K562 (cell line): ENCODE data around the gene C10orf95. TPM values are rescaled to one million over a fixed set of nuclear protein-coding genes. Genes with fewer than 3 reads are reported as not detected.

Source experiments
- ATAC-seq: fragments of 200-7000 bp; cut with Tn5 transposase; 3 replicates; pipeline ENCODE4 v1.9.1; 2020; ENCODE audit warnings: moderate library complexity
- BruUV-seq: library from RNA; stranded (reverse); fragments of 400-500 nt; replicated peaks from 2 replicates; lab custom pipeline; 2021; lab: Mats Ljungman, UMichigan
- CTCF ChIA-PET: fragments of 300-600 bp; formaldehyde crosslinking; extraction: SDS; loops from one replicate; lab custom pipeline; 2021; ENCODE audit warnings: low intra/inter-chr PET ratio; lab: Yijun Ruan, JAX
- POLR2A ChIA-PET: fragments of 300-600, 350-650 bp; sonication (Branson Sonifier 250); formaldehyde crosslinking; extraction: SDS; loops from one replicate; lab custom pipeline; 2021; ENCODE audit warnings: antibody characterized with exemption, inconsistent platforms; lab: Yijun Ruan, JAX
- DNase-seq, 4 experiments: peaks; one replicate each; pipeline versions ENCODE4 v3.0.0 to v3.0.0-alpha.2; 2011 to 2018; ENCODE audit warnings: low spot score in 3 of 4, mixed read lengths in 3 of 4; ENCODE audit errors: extremely low read depth in 1 of 4
- FAIRE-seq: peaks from 2 replicates; lab custom pipeline; 2011; peaks lifted over from hg19 to GRCh38; lab: Jason Lieb, UNC
- H2AFZ ChIP-seq: 2 replicates; pipeline ENCODE4 v1.6.0; 2011; ENCODE audit warnings: low read depth, low read length, control low read depth, inconsistent platforms
- H3K27ac ChIP-seq: fragments of 200-600 bp; 3 replicates; pipeline ENCODE4 v1.8.0; 2011; ENCODE audit warnings: low read depth, mild to moderate bottlenecking, control low read depth, inconsistent platforms, low read length, moderate library complexity, mixed read lengths; ENCODE audit errors: extremely low read depth
- H3K27me3 ChIP-seq, 2 experiments: fragments of 300-600 bp in 1 of 2; 2 replicates in 1 of 2; 3 replicates in 1 of 2; pipeline versions ENCODE4 v1.6.0 to v1.8.0; 2011; ENCODE audit warnings: inconsistent platforms in 2 of 2, low read length in 2 of 2, mild to moderate bottlenecking in 1 of 2, mixed read lengths in 1 of 2, moderate library complexity in 1 of 2; ENCODE audit not compliant: control insufficient read depth in 2 of 2, insufficient read depth in 2 of 2
- H3K36me3 ChIP-seq: fragments of 300-600 bp; 3 replicates; pipeline ENCODE4 v1.8.0; 2011; ENCODE audit warnings: mild to moderate bottlenecking, low read length, inconsistent platforms; ENCODE audit not compliant: control insufficient read depth, insufficient read depth
- H3K4me1 ChIP-seq, 2 experiments: fragments of 200-600 bp in 1 of 2; replicated peaks in 1 of 2; 2 replicates in 1 of 2; 3 replicates in 1 of 2; pipeline versions ENCODE4 v1.5.1 to v1.8.0; 2011; ENCODE audit warnings: inconsistent platforms in 2 of 2, low read length in 2 of 2, mild to moderate bottlenecking in 1 of 2, mixed read lengths in 1 of 2, moderate library complexity in 1 of 2; ENCODE audit not compliant: control insufficient read depth in 2 of 2, insufficient read depth in 2 of 2
- H3K4me2 ChIP-seq: 2 replicates; pipeline ENCODE4 v1.6.1; 2011; ENCODE audit warnings: low read length, control low read depth, inconsistent platforms, mixed read lengths; ENCODE audit not compliant: insufficient read depth
- H3K4me3 ChIP-seq: fragments of 200-600 bp; sonication (generic), shearing (Covaris generic); 2 replicates; pipeline ENCODE4 v1.5.1; 2016; ENCODE audit warnings: control low read depth, inconsistent platforms
- H3K79me2 ChIP-seq: fragments of 200-600 bp; 3 replicates; pipeline ENCODE4 v1.8.0; 2011; ENCODE audit warnings: low read length, inconsistent platforms; ENCODE audit not compliant: control insufficient read depth, insufficient read depth
- H3K9ac ChIP-seq, 2 experiments: 2 replicates each; pipeline versions ENCODE4 v1.6.0 to v1.6.1; 2011; ENCODE audit warnings: low read depth in 2 of 2, low read length in 2 of 2, control low read depth in 1 of 2, inconsistent platforms in 1 of 2, mild to moderate bottlenecking in 1 of 2, mixed read lengths in 1 of 2; ENCODE audit not compliant: insufficient read depth in 1 of 2
- H3K9me1 ChIP-seq: one replicate; pipeline ENCODE4 v1.6.0; 2011; ENCODE audit warnings: inconsistent platforms, mild to moderate bottlenecking, low read length, moderate library complexity; ENCODE audit not compliant: control insufficient read depth, insufficient read depth
- H3K9me3 ChIP-seq: replicated peaks from 2 replicates; pipeline ENCODE4 v1.5.1; 2011; ENCODE audit warnings: low read depth, low read length, inconsistent platforms; ENCODE audit not compliant: control insufficient read depth, insufficient read depth
- H4K20me1 ChIP-seq: replicated peaks from 2 replicates; pipeline ENCODE4 v1.6.1; 2011; ENCODE audit warnings: low read length, inconsistent platforms, mixed read lengths; ENCODE audit not compliant: control insufficient read depth, insufficient read depth
- KLF13 ChIP-seq: fragments of 450-650 bp; IDR thresholded peaks from 2 replicates; pipeline ENCODE4 v1.6.1; 2016; ENCODE audit warnings: missing genetic modification characterization, low read depth, mild to moderate bottlenecking, missing compliant biosample characterization, moderate library complexity, borderline replicate concordance
- MTA1 ChIP-seq: fragments of 450-650 bp; IDR thresholded peaks from 2 replicates; pipeline ENCODE4 v1.6.1; 2017; ENCODE audit warnings: borderline replicate concordance
- SRF ChIP-seq, 2 experiments: fragments of 250-450, 450-650 bp in 1 of 2; sonication (Bioruptor Pico) in 1 of 2; sonication (generic) in 1 of 2; formaldehyde crosslinking; IDR thresholded peaks; 2 replicates each; pipeline versions ENCODE4 v1.5.0 to v1.5.1; 2020 to 2022; ENCODE audit warnings: mild to moderate bottlenecking in 1 of 2, missing genetic modification reagents in 1 of 2
- ZNF224 ChIP-seq: sonication (generic); formaldehyde crosslinking; IDR thresholded peaks from 2 replicates; pipeline ENCODE4 v1.8.0; 2022; ENCODE audit warnings: mild to moderate bottlenecking, missing genetic modification reagents
- WGBS: fragments of 100-300 bp; shearing (Covaris generic); methylation state at CpG from one replicate; pipeline ENCODE4 v1.1.6; 2016; ENCODE audit warnings: low coverage, mixed read lengths; ENCODE audit not compliant: insufficient coverage; ENCODE audit errors: missing lambda C conversion rate; 5-methylcytosine and 5-hydroxymethylcytosine counted together
- in situ Hi-C: fragments of 300-500 bp; cut with MboI; formaldehyde crosslinking; loops from 4 replicates; pipeline ENCODE4 v1.15.0; 2018; ENCODE audit warnings: inconsistent platforms, mixed read lengths
- intact Hi-C: fragments of 100-400 bp; cut with micrococcal nuclease; formaldehyde crosslinking; loops from 2 replicates; pipeline ENCODE4 v1.14.2; 2022
- polyA plus RNA-seq, 8 experiments: library from polyadenylated mRNA; depleted of rRNA in 4 of 8; stranded (reverse) in 5 of 8; unstranded in 3 of 8; fragments of >200 nt; fragmentation: Nextera tagmentation in 2 of 8; fragmentation: Illumina TruSeq in 1 of 8; extraction: Ambion mirVana in 2 of 8; extraction: Trizol in 1 of 8; gene quantifications; 2 replicates each; pipeline versions ENCODE4 v1.2.1 to v1.2.3, GENCODE V29; 2011 to 2014; ENCODE audit warnings: inconsistent platforms in 1 of 8, missing spikeins in 1 of 8
- total RNA-seq, 7 experiments: library from RNA; depleted of rRNA in 6 of 7; stranded (reverse); fragments of >200 nt in 6 of 7; fragmentation: Illumina TruSeq in 2 of 7; extraction: Trizol in 2 of 7; gene quantifications; 2 replicates each; pipeline versions ENCODE4 v1.2.1 to v1.2.3, GENCODE V29; 2011 to 2021; ENCODE audit warnings: low replicate concordance in 1 of 7
- TF ChIP-seq, protein P1 (sequence below), 3 experiments: fragments of 200-800 bp in 1 of 3; sonication (Bioruptor generic) in 1 of 3; sonication (generic) in 1 of 3; formaldehyde crosslinking in 1 of 3; IDR thresholded peaks; 2 replicates each; pipeline versions ENCODE4 v1.6.1 to v1.8.0; 2016 to 2022; ENCODE audit warnings: mild to moderate bottlenecking in 2 of 3, missing compliant biosample characterization in 2 of 3, missing genetic modification characterization in 2 of 3, missing genetic modification reagents in 1 of 3
- TF ChIP-seq, protein P2 (sequence below): fragments of 450-650 bp; IDR thresholded peaks from 2 replicates; pipeline ENCODE4 v1.6.1; 2017; ENCODE audit warnings: antibody characterized with exemption
- TF ChIP-seq, protein P3 (sequence below): fragments of 450-650 bp; formaldehyde crosslinking; IDR thresholded peaks from 2 replicates; pipeline ENCODE4 v1.4.0; 2020; ENCODE audit warnings: mild to moderate bottlenecking, moderate library complexity

C10orf95 gene
- total and polyA plus RNA-seq, 9 of the 15 experiments (the other 6 are each of a cell fraction or from before 2014, with no cell fraction given), result 0.03 to 0.41 (median 0.17) TPM; not detected in 1

DNA sequence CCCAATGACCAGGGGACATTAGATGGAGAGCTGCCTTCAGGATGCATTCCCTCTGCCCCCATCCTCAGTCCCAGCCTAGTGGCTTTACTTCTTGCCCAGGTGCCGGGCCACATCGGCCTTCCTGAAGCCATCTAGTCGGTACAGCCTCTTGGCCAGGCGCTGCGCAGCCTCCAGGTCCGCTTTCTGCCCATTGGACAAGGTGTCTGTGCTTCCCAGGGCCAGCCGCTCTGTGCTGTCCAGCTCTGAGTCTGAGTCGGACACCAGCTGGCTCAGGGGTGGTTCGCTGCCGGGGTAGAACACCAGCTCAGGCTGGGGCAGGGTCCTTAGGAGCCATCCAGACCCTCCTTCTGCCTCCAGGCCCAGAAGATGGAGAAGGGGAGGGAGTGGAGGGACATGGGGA is 39.0 kb downstream of the C10orf95 start:
- Histone ChIP-seq H3K4me3 (no peak overlapping the region), H3K27me3 (peaks cover 10 to 49% of the 10 kb centered on the region in 2 experiments; a peak in 3 of 5 replicates), H3K9me1 (no peaks in the 10 kb centered on the region), H3K27ac (no peak overlapping the region), H3K79me2 (no peaks in the 10 kb centered on the region), H3K9me3 (no peaks in the 10 kb centered on the region), H3K9ac (no peak overlapping the region; a peak in 1 of 4 replicates), H2AFZ (no peak overlapping the region), H3K4me1 (peaks cover 0 to 37% of the 10 kb centered on the region in 2 experiments; a peak in 3 of 5 replicates), H3K36me3 (no peaks in the 10 kb centered on the region), H3K4me2 (no peak overlapping the region), H4K20me1 (no peaks in the 10 kb centered on the region)
- intact Hi-C loops (no loop called here), in situ Hi-C loops (no loop called here)
- ChIA-PET POLR2A (interaction anchor here (0.8 to 1.4 kb wide), 2 partner anchors 9 to 10 kb away, joined by 3 read pairs; no protein-coding TSS in a partner anchor), CTCF (no interaction called here)
- no peak for FAIRE-seq
- BruUV-seq, result no TSS peak
- no peak for DNase-seq
- WGBS, result 19% methylated on average over 6 of the region's 10 CpGs
- TF ChIP-seq MTA1 (no peak), KLF13 (tag) (no peak), ZNF224 (CRISPR knock-in tag) (no peak), SRF (CRISPR knock-in tag; IDR thresholded peaks at IDR 0.05) (no peak)
- TF ChIP-seq, protein P1, sequence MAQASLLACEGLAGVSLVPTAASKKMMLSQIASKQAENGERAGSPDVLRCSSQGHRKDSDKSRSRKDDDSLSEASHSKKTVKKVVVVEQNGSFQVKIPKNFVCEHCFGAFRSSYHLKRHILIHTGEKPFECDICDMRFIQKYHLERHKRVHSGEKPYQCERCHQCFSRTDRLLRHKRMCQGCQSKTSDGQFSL (CRISPR knock-in tag; IDR thresholded peaks at IDR 0.05), result no peak
- TF ChIP-seq, protein P1 (tag; IDR thresholded peaks at IDR 0.05), result no peak
- TF ChIP-seq, protein P2, sequence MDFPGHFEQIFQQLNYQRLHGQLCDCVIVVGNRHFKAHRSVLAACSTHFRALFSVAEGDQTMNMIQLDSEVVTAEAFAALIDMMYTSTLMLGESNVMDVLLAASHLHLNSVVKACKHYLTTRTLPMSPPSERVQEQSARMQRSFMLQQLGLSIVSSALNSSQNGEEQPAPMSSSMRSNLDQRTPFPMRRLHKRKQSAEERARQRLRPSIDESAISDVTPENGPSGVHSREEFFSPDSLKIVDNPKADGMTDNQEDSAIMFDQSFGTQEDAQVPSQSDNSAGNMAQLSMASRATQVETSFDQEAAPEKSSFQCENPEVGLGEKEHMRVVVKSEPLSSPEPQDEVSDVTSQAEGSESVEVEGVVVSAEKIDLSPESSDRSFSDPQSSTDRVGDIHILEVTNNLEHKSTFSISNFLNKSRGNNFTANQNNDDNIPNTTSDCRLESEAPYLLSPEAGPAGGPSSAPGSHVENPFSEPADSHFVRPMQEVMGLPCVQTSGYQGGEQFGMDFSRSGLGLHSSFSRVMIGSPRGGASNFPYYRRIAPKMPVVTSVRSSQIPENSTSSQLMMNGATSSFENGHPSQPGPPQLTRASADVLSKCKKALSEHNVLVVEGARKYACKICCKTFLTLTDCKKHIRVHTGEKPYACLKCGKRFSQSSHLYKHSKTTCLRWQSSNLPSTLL, result no peak
- TF ChIP-seq, protein P3, sequence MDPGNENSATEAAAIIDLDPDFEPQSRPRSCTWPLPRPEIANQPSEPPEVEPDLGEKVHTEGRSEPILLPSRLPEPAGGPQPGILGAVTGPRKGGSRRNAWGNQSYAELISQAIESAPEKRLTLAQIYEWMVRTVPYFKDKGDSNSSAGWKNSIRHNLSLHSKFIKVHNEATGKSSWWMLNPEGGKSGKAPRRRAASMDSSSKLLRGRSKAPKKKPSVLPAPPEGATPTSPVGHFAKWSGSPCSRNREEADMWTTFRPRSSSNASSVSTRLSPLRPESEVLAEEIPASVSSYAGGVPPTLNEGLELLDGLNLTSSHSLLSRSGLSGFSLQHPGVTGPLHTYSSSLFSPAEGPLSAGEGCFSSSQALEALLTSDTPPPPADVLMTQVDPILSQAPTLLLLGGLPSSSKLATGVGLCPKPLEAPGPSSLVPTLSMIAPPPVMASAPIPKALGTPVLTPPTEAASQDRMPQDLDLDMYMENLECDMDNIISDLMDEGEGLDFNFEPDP, result no peak
- no peak for ATAC-seq
